ENCODE data around the gene PTGER1.

GRCh38 chr19:14433554-14434501, 41.3 kb downstream of the PTGER1 start:
- peak; percentile 30 for TF ChIP-seq CTCF (IDR thresholded peaks at IDR 0.05; ENCODE audit: low read depth, low read length)
- no peak for TF ChIP-seq EZH2phosphoT487 (IDR thresholded peaks at IDR 0.05; ENCODE audit: low read depth)

Data from OCI-LY3 (cell line).